Stimulated activated CD8-positive, alpha-beta memory T cell treated with anti-CD3 and anti-CD28 coated beads, Interleukin-15, amount 100 ng/mL, for 4 hours (primary cell): ENCODE data around the gene PFKFB4.

ENCODE experiments used
- DNase-seq, 2 donors: peaks; one replicate each; pipeline ENCODE4 v3.0.0-alpha.2; 2020; ENCODE audit warnings: low read depth in 2 of 2

PFKFB4 gene

GRCh38 chr3:48556796-48557626 lies at the start of gene PFKFB4:
PFKFB4 (minus strand) TSS chr3:48556803; CDS start chr3:48556777, 26 bp downstream.
- DNase-seq = peak; percentile 98 to 99

DNA sequence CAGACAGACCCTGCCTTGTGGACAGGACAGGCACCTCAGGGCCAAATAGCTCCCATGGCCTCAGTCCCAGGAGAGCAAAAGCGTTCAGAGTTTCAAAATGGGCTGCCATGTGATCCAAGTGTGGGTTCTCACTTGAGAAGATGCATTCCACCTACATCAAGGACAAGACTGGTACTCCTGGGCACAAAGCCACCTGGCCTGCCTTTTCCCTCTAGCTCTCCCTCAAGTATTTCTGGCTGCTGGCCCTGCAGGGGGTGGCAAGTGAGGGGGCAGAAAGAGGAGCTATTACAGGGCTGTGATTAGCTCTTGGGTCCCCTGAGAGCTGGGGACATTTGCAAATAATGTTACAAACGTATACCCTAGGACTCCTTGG lies 45.0 kb upstream of the PFKFB4 start:
- no peak for DNase-seq

- no peak for DNase-seq
Measured at GRCh38 chr3:48600711-48601621, 44.4 kb upstream of the PFKFB4 start.

DNA sequence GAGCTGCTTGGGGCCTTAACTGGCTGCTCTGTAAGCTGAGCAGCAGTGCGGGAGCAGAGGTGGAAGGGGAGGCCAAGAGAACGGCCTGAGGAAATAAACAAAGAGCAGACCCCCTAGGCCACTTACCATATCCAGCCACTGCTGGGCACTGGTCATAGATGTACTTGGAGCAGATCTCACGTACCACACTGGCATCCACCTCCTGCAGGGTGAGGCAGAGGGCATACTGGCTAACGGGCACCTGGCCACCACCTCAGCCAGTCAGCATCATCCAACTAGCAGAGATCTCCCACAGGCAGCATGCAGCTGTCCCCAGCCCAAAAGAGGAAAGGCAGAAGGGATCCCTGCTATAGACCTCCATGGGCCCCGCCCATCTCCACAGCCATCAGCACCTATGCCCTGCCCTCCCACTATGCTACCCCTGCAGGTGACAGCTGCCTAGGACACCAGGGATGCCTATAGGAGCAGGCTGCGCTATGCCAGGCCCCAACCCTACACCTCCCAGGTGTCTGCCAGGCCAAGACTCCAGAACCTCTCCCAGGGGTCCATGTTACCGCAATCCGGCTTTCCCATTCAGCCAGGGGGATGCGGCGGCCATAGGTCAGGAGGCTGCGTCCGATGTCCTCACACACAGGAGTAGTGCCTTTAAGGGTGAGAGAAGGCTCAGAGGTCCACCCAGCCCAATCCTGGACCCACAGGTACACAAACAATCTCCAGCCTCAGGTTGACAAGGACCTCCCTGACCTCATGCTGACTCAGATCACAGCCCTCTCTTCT lies 43.1 kb upstream of the PFKFB4 start:
- no peak for DNase-seq

DNA sequence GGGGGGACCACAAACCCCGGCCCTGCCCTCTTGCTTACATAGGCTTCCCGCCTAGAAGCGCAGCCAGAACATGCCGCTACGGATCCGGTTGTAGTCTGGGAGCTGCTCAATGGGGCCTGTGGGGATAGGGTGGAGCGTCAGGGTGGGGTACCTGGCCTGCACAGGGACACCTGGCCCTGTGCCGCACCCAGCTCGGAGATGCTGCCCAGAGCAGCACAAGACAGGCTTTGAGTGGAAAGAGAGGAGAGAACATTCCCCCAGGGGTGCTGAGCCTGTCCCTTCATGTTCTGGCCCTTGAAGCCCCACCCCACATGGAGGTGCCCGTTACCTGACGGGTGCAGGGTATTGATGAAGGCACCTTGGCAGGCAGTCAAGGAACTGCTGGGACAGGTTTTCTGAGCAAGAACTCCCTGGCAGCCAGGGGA lies 42.5 kb upstream of the PFKFB4 start:
- DNase-seq = no peak

- DNase-seq = no peak
Measured at GRCh38 chr3:48598323-48599076, 41.9 kb upstream of the PFKFB4 start.

DNA sequence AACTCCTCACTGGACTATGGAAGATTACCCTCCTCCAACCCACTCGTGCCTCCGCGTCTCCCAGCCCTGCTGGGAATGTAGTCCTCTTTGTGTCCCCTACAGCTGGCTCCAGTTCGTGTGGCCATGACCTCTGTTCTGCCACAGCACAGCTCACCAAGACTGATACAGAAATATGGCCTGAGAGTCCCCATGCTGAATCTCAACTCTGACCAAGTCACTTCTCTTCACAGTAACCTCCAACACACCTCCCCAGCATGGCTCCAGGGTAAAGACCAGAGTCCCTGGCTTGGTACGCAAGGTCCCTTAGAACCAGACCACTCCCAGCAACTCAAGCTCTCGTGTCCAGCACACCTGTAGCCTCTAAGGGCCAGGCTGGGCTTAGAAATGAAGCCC lies 40.8 kb upstream of the PFKFB4 start:
- no peak for DNase-seq

GRCh38 chr3:48596676-48597407 lies 40.2 kb upstream of the PFKFB4 start:
- DNase-seq = no peak

- DNase-seq = no peak
Measured at GRCh38 chr3:48596157-48596556, 39.6 kb upstream of the PFKFB4 start.

GRCh38 chr3:48595526-48596121 lies 39.0 kb upstream of the PFKFB4 start:
- no peak for DNase-seq

DNA sequence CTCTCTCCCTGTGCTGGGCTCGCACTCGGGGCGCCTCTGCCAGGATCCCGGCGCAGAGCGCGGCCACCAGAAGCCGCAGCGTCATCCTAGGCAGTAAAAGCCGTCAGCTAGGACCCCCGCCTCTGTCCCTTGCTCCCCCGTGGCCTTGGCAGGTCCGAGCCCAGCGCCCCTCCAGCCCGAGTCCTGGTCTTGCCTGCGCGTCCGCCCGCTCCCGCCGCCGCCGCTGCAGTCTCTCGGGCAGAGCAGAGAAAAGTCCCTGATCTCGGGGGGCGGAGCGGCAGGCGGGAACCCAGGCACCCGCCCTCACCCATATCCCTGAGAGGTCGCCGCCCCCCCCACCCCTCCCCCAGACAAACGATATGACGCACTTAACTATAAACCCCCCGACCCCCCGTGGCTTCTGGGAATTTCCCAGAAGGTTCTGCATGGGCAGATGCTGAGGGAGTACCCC lies 38.5 kb upstream of the PFKFB4 start, which contains the start of gene COL7A1:
Gene COL7A1, minus strand, starts transcription at position 255 of the 451 bp plus-strand sequence. Its CDS starts 170 bp downstream, at position 85.
- DNase-seq = no peak

DNA sequence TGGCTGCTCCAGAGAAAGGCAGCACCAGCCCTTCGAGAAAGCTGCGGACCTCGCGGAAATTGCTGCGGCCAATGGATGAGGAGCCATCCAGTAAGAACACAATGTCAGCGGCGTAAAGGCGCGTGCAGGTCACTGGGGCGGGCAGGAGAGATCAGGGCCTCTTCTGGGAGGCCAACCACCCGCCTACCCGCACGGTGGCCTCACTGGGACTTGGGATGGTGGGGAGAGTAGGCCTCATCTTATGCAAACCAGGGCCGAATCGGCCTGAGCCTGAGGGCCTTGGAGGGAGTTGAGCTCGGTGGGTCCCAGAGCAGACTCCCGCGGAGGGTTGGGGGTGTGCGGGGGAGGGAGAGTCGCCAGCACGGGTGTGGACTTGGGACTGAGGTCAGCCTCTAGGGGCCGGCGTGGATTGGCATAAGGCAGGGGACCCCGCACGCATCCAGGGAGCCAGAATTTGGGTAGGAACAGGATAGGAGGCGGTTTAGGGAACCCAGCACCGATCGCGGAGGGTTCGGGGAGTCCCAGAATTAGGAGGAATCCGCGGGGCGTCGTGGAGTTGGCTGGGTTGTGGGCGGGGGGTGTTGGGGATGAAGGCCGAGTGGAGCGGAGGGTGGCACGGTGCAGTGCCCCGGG lies 37.9 kb upstream of the PFKFB4 start:
- DNase-seq = no peak

- no peak for DNase-seq
Measured at GRCh38 chr3:48593337-48593736, 36.7 kb upstream of the PFKFB4 start.

DNA sequence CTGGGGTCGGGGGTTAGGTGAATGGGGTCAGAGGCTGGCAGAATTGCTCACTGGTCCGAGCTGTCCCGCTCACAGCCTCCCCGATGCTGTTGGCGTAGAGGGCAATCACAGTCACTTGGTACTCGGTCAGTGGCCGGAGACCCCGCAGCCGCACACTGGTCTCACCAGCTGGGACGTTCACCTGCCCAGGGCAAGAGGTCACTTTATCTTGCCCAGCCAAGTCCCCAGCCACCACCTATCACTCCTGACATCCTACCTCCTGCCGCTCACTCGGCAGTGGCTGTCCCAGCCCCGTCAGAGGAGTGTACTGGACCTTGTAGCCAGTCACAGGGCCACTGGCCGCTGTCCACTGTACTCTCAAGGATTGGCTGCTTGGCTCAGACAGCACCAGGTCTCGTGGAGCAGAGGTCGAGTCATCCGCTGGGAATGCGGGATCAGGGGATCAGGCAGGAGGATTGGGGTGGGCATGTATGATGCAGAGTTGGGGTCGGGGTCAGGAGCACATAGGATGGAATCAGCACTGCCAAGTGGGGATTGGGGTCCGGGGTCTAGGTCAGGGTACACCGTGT lies 36.0 kb upstream of the PFKFB4 start:
- no peak for DNase-seq

DNA sequence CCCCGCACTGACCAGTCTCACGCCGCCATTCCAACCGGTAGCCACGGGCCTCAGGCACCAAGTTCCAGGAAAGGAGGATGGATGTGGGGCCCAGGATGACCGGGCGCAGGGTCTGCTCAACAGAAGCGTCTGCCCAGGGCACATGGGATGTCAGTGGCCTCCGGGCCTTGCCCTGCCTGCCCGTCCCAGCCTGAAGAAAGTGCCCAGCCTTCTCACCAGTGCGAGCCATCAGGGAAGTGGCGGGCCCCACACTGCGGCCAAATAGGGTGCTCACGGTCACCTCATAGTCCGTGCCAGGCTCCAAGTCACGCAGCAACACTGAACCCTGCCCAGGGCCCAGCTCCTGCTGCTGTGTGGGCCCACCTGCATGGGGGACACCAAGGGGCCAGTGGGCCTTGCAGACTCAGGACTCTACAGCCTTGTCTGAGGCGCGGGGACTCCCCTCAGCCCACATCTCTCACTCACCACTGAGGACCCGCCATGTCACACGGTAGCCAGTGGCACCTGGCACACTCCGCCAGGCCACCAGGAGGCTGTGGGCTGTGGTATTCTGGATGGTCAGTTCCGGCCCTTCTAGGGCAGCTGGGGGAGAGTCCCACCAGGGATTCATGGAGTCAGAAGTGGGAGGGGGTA lies 35.4 kb upstream of the PFKFB4 start:
- DNase-seq = no peak

DNA sequence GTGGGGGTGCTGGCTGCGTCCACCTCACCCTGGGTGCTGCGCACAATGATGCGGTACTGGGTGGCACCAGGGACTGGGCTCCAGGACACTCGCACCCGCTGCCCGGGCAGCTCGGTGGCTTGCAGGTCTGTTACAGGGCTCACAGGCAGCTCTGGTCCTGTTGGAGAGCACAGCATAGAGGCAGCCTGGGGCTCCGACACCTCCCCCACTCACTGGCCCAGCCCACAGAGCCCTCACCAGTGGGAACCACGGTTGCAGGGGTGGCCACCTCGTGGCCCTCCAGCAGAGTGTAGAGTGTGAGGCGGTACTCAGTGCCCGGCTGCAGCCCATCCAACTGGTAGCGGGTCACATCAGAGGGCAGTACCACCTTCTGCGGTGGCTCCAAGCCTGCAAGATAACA lies 34.8 kb upstream of the PFKFB4 start:
- DNase-seq = no peak

DNA sequence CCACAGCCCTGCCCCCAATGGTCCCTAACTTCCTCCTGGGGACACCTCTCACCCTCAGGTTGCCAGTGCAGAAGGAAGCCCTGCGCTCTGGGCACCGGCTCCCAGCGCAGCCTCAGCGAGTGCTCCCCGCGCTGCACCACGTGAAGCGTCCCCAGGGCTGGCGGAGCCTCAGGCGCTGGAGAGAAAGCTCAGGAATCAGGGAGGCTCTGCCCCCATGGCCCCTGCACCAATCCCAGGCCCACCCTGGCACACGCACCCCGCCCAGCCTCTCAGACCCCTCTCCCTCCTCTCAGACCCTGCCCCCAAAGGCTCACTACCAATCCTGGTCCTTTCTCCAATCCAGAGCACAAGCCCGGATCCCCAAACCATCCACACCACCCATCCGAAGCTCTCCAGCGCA lies 31.6 kb upstream of the PFKFB4 start:
- DNase-seq = no peak

GRCh38 chr3:48587686-48588085 lies 31.1 kb upstream of the PFKFB4 start:
- no peak for DNase-seq

DNA sequence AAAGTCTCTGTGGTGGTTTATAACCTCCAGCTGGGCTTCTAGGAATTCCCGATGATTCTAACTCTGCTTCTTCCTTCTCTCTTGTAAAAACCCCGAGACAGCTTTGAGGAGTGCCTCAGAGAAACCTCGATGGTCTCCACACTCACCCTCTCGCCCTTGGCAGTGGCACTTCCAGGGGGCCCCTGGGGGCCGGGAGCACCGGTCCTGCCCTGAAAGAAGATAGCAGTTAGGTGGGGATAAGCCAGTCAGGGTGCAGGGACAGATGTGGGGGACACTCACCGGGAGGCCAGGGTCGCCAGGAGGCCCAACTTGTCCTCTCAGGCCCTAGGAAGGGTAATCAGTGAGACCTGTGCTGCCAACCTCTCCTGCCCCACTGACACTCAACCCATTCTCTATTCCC lies 28.8 kb upstream of the PFKFB4 start:
- DNase-seq = no peak
